PC-9 (cell line): ENCODE measurements around the gene SUN1. TPM values are rescaled to one million over a fixed set of nuclear protein-coding genes. Genes with fewer than 3 reads are reported as not detected.

Experiments
- BruUV-seq: library from RNA; stranded (reverse); fragments of 400-500 nt; replicated peaks from 2 replicates; lab custom pipeline; 2021; lab: Mats Ljungman, UMichigan
- CTCF ChIA-PET: fragments of 300-600 bp; sonication (Branson Sonifier 250); formaldehyde crosslinking; loops from one replicate; lab custom pipeline; 2022; ENCODE audit warnings: antibody characterized with exemption; lab: Charles Lee
- POLR2A ChIA-PET: fragments of 300-600 bp; sonication (Branson Sonifier 250); formaldehyde crosslinking; loops from one replicate; lab custom pipeline; 2022; ENCODE audit warnings: antibody characterized with exemption; ENCODE audit not compliant: unreplicated experiment; lab: Charles Lee
- DNase-seq, 2 experiments: peaks; one replicate each; pipeline versions ENCODE4 v3.0.0 to v3.0.0-alpha.2; 2015 to 2022; ENCODE audit warnings: mixed read lengths in 1 of 2
- H2AFZ ChIP-seq: fragments of 200-600 bp; sonication (generic); 2 replicates; pipeline ENCODE4 v1.8.1; 2017; ENCODE audit warnings: antibody characterized with exemption
- H3F3A ChIP-seq: fragments of 200-600 bp; sonication (generic); 2 replicates; pipeline ENCODE4 v1.8.1; 2017; ENCODE audit warnings: antibody characterized with exemption, mild to moderate bottlenecking, low read depth; ENCODE audit not compliant: insufficient read depth
- H3K27ac ChIP-seq: fragments of 200-600 bp; sonication (generic); 2 replicates; pipeline ENCODE4 v1.6.1; 2016; ENCODE audit warnings: mixed run types
- H3K27me3 ChIP-seq: fragments of 200-600 bp; sonication (generic); 2 replicates; pipeline ENCODE4 v1.6.1; 2016; ENCODE audit warnings: low read depth, mixed run types; ENCODE audit not compliant: insufficient read depth
- H3K36me3 ChIP-seq: fragments of 200-600 bp; sonication (generic); 2 replicates; pipeline ENCODE4 v1.6.1; 2016; ENCODE audit warnings: low read depth, mixed run types
- H3K4me1 ChIP-seq: fragments of 200-600 bp; sonication (generic); replicated peaks from 2 replicates; pipeline ENCODE4 v1.6.1; 2016; ENCODE audit warnings: mixed run types; ENCODE audit not compliant: insufficient read depth
- H3K4me2 ChIP-seq: fragments of 200-600 bp; sonication (generic); 2 replicates; pipeline ENCODE4 v1.6.1; 2017; ENCODE audit warnings: mixed run types
- H3K4me3 ChIP-seq: fragments of 200-600 bp; sonication (generic); 2 replicates; pipeline ENCODE4 v1.6.1; 2016; ENCODE audit warnings: mixed run types
- H3K79me2 ChIP-seq: fragments of 200-600 bp; sonication (generic); 2 replicates; pipeline ENCODE4 v1.6.1; 2017; ENCODE audit warnings: low read depth, mixed run types
- H3K9me2 ChIP-seq: fragments of 200-600 bp; sonication (generic); 2 replicates; pipeline ENCODE4 v1.8.1; 2017; ENCODE audit warnings: mild to moderate bottlenecking; ENCODE audit not compliant: insufficient read depth
- H3K9me3 ChIP-seq: fragments of 200-600 bp; sonication (generic); 2 replicates; pipeline ENCODE4 v1.8.1; 2016; ENCODE audit warnings: low read depth; ENCODE audit not compliant: insufficient read depth
- H4K20me1 ChIP-seq: fragments of 200-600 bp; sonication (generic); 2 replicates; pipeline ENCODE4 v1.8.1; 2017; ENCODE audit not compliant: insufficient read depth
- CTCF ChIP-seq: fragments of 200-600 bp; sonication (generic); conservative IDR thresholded peaks from 2 replicates; pipeline ENCODE4 v1.6.1; 2017; ENCODE audit warnings: mixed run types, antibody characterized with exemption, mild to moderate bottlenecking, moderate library complexity
- EZH2 ChIP-seq: fragments of 200-600 bp; sonication (generic); IDR thresholded peaks from 2 replicates; pipeline ENCODE4 v1.8.0; 2017; ENCODE audit warnings: antibody characterized with exemption, low read depth
- intact Hi-C: fragments of 100-400 bp; cut with micrococcal nuclease; formaldehyde crosslinking; loops from one replicate; pipeline ENCODE4 v1.10.0; 2022; ENCODE audit not compliant: unreplicated experiment
- total RNA-seq: library from RNA; stranded (reverse); gene quantifications from 2 replicates; pipeline ENCODE4 v1.2.3, GENCODE V29; 2021

SUN1 gene
- total RNA-seq, 1 experiment from 2014 or later: 245 TPM

GRCh38 chr7:909358-910329 lies 77.4 kb downstream of the SUN1 start:
- H4K20me1 ChIP-seq: no peaks in the 10 kb centered on the region
- intact Hi-C loops: no loop called here
- CTCF ChIA-PET: interaction anchor here (0.6 kb wide), 1 partner anchor 274 kb away, joined by 9 read pairs; no protein-coding TSS in a partner anchor
- no peaks in the 10 kb centered on the region for H3K79me2 ChIP-seq
- peaks cover 10% of the 10 kb centered on the region for H3K4me1 ChIP-seq
- no peak for TF ChIP-seq CTCF
- no peak for TF ChIP-seq EZH2
- H3K36me3 ChIP-seq: no peaks in the 10 kb centered on the region
- H3F3A ChIP-seq: peaks cover 24% of the 10 kb centered on the region
- no peaks in the 10 kb centered on the region for H3K27me3 ChIP-seq
- POLR2A ChIA-PET: no interaction called here
- no TSS peak for BruUV-seq
- no peak overlapping the region for H3K4me3 ChIP-seq
- H3K27ac ChIP-seq: no peak overlapping the region
- DNase-seq: no peak
- no peak overlapping the region for H3K4me2 ChIP-seq
- H3K9me2 ChIP-seq: no peaks in the 10 kb centered on the region
- no peak overlapping the region for H2AFZ ChIP-seq
- H3K9me3 ChIP-seq: no peaks in the 10 kb centered on the region

GRCh38 chr7:910441-910861 lies 78.2 kb downstream of the SUN1 start:
- intact Hi-C loops: no loop called here

GRCh38 chr7:910931-911431 lies 78.7 kb downstream of the SUN1 start:
- intact Hi-C loops: no loop called here
- POLR2A ChIA-PET: no interaction called here
- Histone ChIP-seq H3F3A (peaks cover 24% of the 10 kb centered on the region), H4K20me1 (no peaks in the 10 kb centered on the region), H3K4me2 (no peak overlapping the region), H2AFZ (no peak overlapping the region), H3K79me2 (no peaks in the 10 kb centered on the region), H3K4me3 (no peak overlapping the region), H3K4me1 (peaks cover 12% of the 10 kb centered on the region), H3K36me3 (no peaks in the 10 kb centered on the region), H3K9me2 (no peaks in the 10 kb centered on the region), H3K9me3 (no peaks in the 10 kb centered on the region), H3K27me3 (no peaks in the 10 kb centered on the region), H3K27ac (no peak overlapping the region)
- no TSS peak for BruUV-seq
- no peak for DNase-seq
- TF ChIP-seq EZH2 (no peak), CTCF (no peak)
- CTCF ChIA-PET: no interaction called here

More at GRCh38 chr7:910441-910861, 78.2 kb downstream of the SUN1 start:
- Histone ChIP-seq H3K9me2 (no peaks in the 10 kb centered on the region), H2AFZ (no peak overlapping the region), H3K4me3 (no peak overlapping the region), H3K4me1 (peaks cover 12% of the 10 kb centered on the region), H3K36me3 (no peaks in the 10 kb centered on the region), H4K20me1 (no peaks in the 10 kb centered on the region), H3K9me3 (no peaks in the 10 kb centered on the region), H3K27ac (no peak overlapping the region), H3K79me2 (no peaks in the 10 kb centered on the region), H3K27me3 (no peaks in the 10 kb centered on the region), H3K4me2 (no peak overlapping the region), H3F3A (peaks cover 24% of the 10 kb centered on the region)
- TF ChIP-seq CTCF (no peak), EZH2 (no peak)
- DNase-seq: no peak
- CTCF ChIA-PET: interaction anchor here (0.6 kb wide), 1 partner anchor 273 kb away, joined by 9 read pairs; no protein-coding TSS in a partner anchor
- no TSS peak for BruUV-seq
- POLR2A ChIA-PET: no interaction called here
